ENCODE data around the gene PTPA. TPM values are rescaled to one million over a fixed set of nuclear protein-coding genes. Genes with fewer than 3 reads are reported as not detected.

The PTPA gene
- total RNA-seq, 4 donors from 2014 or later: 58.7 to 100 (median 71.6) TPM

DNA sequence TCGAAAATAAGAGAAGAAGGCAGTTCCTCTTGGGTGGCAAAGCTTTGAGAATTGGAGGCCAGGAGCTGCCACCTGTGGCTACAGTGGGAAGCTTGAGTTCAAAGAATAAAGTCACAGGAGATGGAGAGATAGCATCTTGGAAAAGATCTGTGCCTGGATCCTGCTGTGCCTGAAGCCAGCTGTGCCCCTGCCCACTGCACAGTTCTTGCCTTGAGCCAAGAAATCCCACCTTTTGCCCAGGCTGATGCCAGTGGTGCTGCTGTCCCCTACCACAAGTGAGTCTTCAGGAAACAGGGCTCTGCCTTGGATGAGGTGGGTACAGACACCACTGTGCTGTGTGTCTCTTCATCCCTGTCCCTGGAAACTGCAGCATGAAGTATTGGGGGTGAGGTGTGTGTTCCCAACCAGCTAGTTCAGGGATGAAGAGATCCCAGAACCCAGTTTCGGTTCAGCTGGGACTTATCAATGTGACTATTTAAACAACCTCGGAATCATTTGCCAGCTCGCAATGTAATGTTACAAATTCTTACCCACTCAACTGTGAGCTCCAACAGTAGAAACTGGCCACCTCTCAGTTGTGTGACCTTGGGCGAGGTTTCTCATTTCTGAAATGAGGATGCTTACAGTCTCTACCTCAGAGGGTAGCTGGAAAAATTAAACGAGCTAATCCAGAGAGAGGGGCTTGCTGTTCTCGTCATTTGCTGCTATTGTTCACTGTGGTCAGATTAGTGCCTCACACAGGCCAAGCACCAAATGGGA is 61.0 kb downstream of the PTPA start:
- H3K27ac ChIP-seq: peak overlapping the region in 2 of 4 donors; percentile 98 to 100
- TF ChIP-seq CTCF (IDR thresholded peaks at IDR 0.05) (no peak), POLR2A (IDR thresholded peaks at IDR 0.05) (no peak), POLR2AphosphoS5 (IDR thresholded peaks at IDR 0.05) (no peak), EP300 (IDR thresholded peaks at IDR 0.05) (no peak)

GRCh38 chr9:129172816-129173215 is 61.6 kb downstream of the PTPA start:
- WGBS, 2 donors (ENCODE audit: low coverage in 1 of 2): 40% methylated on average over 1 of the region's 5 CpGs
- no peaks in the 10 kb centered on the region for H3K36me3 ChIP-seq
- ATAC-seq: no peak
- no peak overlapping the region for H3K4me3 ChIP-seq
- TF ChIP-seq EP300 (IDR thresholded peaks at IDR 0.05): no peak
- TF ChIP-seq POLR2A (IDR thresholded peaks at IDR 0.05): no peak
- TF ChIP-seq POLR2AphosphoS5 (IDR thresholded peaks at IDR 0.05): no peak
- no peak for TF ChIP-seq CTCF (IDR thresholded peaks at IDR 0.05)
- H3K27ac ChIP-seq: peak overlapping the region in 3 of 4 donors; percentile 97 to 100 (median 98)
- H3K27me3 ChIP-seq: no peaks in the 10 kb centered on the region
- peaks cover 1 to 45% (median 20%) of the 10 kb centered on the region in 3 donors for H3K4me1 ChIP-seq
- no peaks in the 10 kb centered on the region for H3K9me3 ChIP-seq

More for the DNA sequence above, 61.0 kb downstream of the PTPA start:
- Histone ChIP-seq H3K4me1 (peaks cover 3 to 52% (median 24%) of the 10 kb centered on the region in 3 donors), H3K36me3 (no peaks in the 10 kb centered on the region), H3K27me3 (no peaks in the 10 kb centered on the region), H3K4me3 (no peak overlapping the region), H3K9me3 (no peaks in the 10 kb centered on the region)
- no peak for ATAC-seq
- WGBS, 2 donors (ENCODE audit: low coverage in 1 of 2): 46% methylated on average over 5 of the region's 7 CpGs; no CpG with 5 or more reads in 1 of the 2 donors

DNA sequence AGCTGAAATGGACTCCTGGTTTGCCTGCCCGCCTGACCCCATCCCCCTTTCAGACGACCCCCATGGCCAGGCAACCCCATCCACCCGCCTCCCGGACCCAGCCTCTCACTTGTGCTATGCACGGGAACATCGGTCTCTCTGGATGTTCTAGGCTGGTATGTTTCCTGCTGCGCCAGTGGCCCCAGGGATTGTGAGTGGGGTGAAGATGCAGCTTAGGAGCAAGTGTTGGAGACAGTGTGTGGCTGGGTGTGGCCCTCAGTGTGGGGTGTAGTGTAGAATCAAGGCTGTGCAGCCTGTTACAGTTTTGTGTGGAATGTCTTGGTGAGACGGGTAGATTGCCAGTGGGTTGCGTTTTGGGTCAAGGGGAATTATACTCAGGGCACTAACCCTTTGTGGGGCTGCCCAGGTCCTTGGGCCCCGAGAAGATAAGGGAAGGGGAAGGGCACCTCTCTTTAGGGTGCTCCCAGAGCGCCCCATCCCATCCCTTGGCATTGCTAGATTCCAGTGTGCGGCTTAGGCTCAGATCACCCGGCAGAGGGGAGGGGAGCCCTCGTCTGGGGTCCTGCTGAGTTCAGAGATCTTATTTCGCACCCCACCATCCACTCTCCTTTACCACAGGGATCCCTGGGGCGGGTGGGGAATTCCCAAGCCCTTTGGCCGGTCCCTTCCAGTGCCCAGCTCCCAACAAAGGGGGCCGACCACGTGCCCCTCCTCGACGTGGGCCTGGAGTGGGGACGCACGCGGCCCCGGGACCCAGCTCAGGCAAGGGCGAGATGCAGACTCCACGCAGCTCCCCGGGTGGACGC is 62.3 kb downstream of the PTPA start:
- H3K27me3 ChIP-seq: no peaks in the 10 kb centered on the region
- H3K4me3 ChIP-seq: peak overlapping the region; percentile 92 to 95
- H3K36me3 ChIP-seq: no peaks in the 10 kb centered on the region
- WGBS, 2 donors (ENCODE audit: low coverage in 1 of 2): 0 to 100% methylated on average over 1 of the region's 29 CpGs
- ATAC-seq: no peak
- peak overlapping the region; percentile 2 to 100 (median 98) for H3K27ac ChIP-seq
- H3K4me1 ChIP-seq: peaks cover 1 to 42% (median 19%) of the 10 kb centered on the region in 3 donors
- no peak for TF ChIP-seq CTCF (IDR thresholded peaks at IDR 0.05)
- TF ChIP-seq POLR2A (IDR thresholded peaks at IDR 0.05): no peak
- TF ChIP-seq EP300 (IDR thresholded peaks at IDR 0.05): no peak
- H3K9me3 ChIP-seq: no peaks in the 10 kb centered on the region

DNA sequence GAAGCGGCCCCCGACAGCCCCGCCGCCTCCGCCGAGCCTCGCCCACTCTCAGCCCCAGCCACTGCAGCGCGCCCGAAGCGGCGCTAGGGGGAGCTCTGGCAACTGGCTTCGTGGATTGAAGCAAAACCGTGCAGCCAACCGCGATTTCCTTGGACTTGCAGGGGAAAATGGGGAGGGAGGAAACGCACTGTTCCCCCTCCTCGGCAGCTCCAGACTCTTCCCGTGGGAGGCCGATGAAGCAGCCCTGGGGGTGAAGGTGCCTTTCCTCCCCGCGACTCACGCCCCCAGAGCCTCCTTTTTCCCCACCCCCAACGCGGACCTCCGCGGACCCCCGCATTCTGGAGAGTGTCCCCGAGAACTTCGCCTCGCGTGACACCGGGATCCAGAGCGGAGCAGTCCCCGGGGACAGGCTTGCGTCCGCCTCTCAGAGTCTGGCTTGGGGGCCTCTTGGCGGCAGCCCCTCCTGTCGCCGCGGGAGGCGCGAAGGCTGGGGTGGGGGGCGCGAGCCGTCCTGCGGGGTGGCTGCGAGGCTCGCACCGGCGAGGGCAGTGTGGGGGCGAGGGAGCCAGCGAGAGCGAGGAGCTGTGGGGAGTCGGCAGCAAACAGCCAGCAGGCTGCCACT is 63.0 kb downstream of the PTPA start:
- Histone ChIP-seq H3K27ac (peak overlapping the region; percentile 93 to 100 (median 98)), H3K27me3 (no peaks in the 10 kb centered on the region), H3K4me1 (peaks cover 2 to 43% (median 21%) of the 10 kb centered on the region in 3 donors), H3K36me3 (no peaks in the 10 kb centered on the region), H3K4me3 (peak overlapping the region; percentile 92 to 95), H3K9me3 (no peaks in the 10 kb centered on the region)
- WGBS, 2 donors (ENCODE audit: low coverage in 1 of 2): no CpG with 5 or more reads among the region's 55 CpGs
- TF ChIP-seq POLR2A (IDR thresholded peaks at IDR 0.05) (peak; percentile 30 to 48), CTCF (IDR thresholded peaks at IDR 0.05) (peak in 3 of 4 experiments; percentile 98 to 99 (median 98)), EP300 (IDR thresholded peaks at IDR 0.05) (no peak), POLR2AphosphoS5 (IDR thresholded peaks at IDR 0.05) (peak; percentile 79)
- peak; percentile 49 for ATAC-seq
